Tibial artery (tissue), 4 donors: ENCODE measurements around the gene SAFB2.

Experiments
- DNase-seq, 2 donors: peaks; one replicate each; pipeline ENCODE4 v3.0.0-alpha.2; 2019
- H3K27ac ChIP-seq, 2 donors: fragments of 200-600 bp; sonication (generic) in 1 of 2; 1 replicate in 1 of 2; 2 replicates in 1 of 2; pipeline ENCODE4 v1.5.1; 2018 to 2019; ENCODE audit warnings: mild to moderate bottlenecking in 1 of 2
- H3K27me3 ChIP-seq, 2 donors: fragments of 200-600 bp; sonication (generic) in 1 of 2; one replicate each; pipeline versions ENCODE4 v1.5.1 to v1.6.0; 2016 to 2019
- H3K36me3 ChIP-seq, 3 donors: fragments of 200-600 bp; sonication (generic) in 2 of 3; one replicate each; pipeline ENCODE4 v1.5.1; 2016 to 2019; ENCODE audit warnings: mild to moderate bottlenecking in 2 of 3
- H3K4me1 ChIP-seq, 4 donors: fragments of 200-600 bp; sonication (generic) in 2 of 4; 1 replicate in 3 of 4; 2 replicates in 1 of 4; pipeline ENCODE4 v1.5.1; 2016 to 2019
- H3K4me3 ChIP-seq, 2 donors: fragments of 200-600 bp; sonication (generic) in 1 of 2; 1 replicate in 1 of 2; 2 replicates in 1 of 2; pipeline ENCODE4 v1.5.1; 2018 to 2019; ENCODE audit warnings: mild to moderate bottlenecking in 2 of 2
- H3K9me3 ChIP-seq, 3 donors: fragments of 200-600 bp; sonication (generic) in 1 of 3; one replicate each; pipeline ENCODE4 v1.5.1; 2016 to 2019
- CTCF ChIP-seq, 2 experiments: fragments of 200-600 bp in 1 of 2; fragments of 450-650 bp in 1 of 2; IDR thresholded peaks; one replicate each; pipeline ENCODE4 v1.5.1; 2017 to 2019; ENCODE audit warnings: antibody characterized with exemption in 2 of 2, mild to moderate bottlenecking in 1 of 2, moderate library complexity in 1 of 2
- intact Hi-C: fragments of 100-400 bp; cut with DNase I; formaldehyde crosslinking; loops from one replicate; pipeline ENCODE4 v1.15.0; 2023; ENCODE audit warnings: low total_unique reads

SAFB2 gene

DNA sequence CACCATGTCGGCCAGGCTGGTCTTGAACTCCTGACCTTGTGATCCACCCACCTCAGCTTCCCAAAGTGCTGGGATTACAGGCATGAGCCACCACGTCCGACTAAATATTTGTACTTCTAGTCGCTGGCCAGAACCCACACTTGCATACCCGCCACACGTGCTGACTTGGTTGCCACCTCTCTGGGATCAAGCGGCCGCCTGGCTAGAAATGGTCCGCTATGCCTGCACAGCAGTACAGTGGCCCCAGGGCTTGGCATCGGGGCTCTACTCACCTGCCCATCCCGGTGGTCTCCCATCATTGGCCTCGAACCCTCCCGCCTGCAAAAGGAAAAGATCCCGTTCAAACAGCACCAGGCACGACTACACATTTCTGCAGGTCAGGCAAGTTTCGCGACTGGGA is 31.1 kb downstream of the SAFB2 start:
- Histone ChIP-seq H3K9me3 (no peaks in the 10 kb centered on the region), H3K27ac (no peak overlapping the region), H3K4me1 (peaks cover 0 to under 1% (median 0%) of the 10 kb centered on the region in 4 donors), H3K4me3 (no peak overlapping the region), H3K36me3 (peaks cover 96 to 100% (median 100%) of the 10 kb centered on the region in 3 donors), H3K27me3 (no peaks in the 10 kb centered on the region)
- no peak for TF ChIP-seq CTCF (IDR thresholded peaks at IDR 0.05)
- intact Hi-C loops = no loop called here
- DNase-seq = no peak

- Histone ChIP-seq H3K4me3 (no peak overlapping the region), H3K4me1 (peaks cover 0 to 8% (median 2%) of the 10 kb centered on the region in 4 donors), H3K9me3 (no peaks in the 10 kb centered on the region), H3K27ac (no peak overlapping the region), H3K36me3 (peaks cover 89 to 99% (median 99%) of the 10 kb centered on the region in 3 donors), H3K27me3 (no peaks in the 10 kb centered on the region)
- intact Hi-C loops = no loop called here
- no peak for TF ChIP-seq CTCF (IDR thresholded peaks at IDR 0.05)
- no peak for DNase-seq
These were observed 31.8 kb downstream of the SAFB2 start for GRCh38 chr19:5590865-5591154.

DNA sequence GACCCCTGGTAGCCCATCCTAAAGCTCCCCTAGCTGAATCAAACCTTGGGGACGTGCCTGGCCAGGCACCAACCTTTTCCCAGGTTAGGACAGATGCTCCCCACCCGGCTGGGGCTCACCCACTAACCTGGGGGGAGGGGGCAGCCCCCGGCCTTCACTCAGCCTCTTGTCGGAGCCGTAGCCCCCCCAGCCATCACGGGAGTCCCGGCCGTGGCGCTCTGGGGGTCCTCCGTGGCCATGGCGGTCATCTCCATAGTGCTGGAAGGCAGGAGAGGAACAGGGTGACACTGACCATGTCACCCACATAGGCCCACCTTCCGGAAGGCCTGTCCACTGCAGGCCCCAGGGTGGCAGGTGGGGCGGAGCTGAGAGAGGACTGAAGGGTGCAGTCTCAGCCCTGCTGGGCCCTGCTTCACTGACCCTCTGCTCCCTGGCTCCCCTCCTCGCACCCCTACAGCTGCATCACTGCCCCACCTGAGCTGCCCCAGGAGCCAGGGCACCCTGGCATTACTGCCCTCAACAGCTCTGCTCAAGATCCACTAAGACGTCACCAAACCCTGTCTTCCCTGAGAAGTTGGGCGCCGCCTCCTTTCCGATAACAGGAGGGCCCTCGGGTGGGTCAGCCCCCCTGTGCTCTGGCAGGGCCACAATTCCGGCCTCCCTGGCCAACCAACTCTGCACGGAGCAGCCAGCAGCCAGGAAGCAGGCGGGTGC is 32.3 kb downstream of the SAFB2 start:
- no peak overlapping the region for H3K4me3 ChIP-seq
- intact Hi-C loops = no loop called here
- H3K4me1 ChIP-seq = peaks cover 0 to 12% (median 4%) of the 10 kb centered on the region in 4 donors
- H3K27me3 ChIP-seq = no peaks in the 10 kb centered on the region
- no peaks in the 10 kb centered on the region for H3K9me3 ChIP-seq
- DNase-seq = no peak
- H3K27ac ChIP-seq = no peak overlapping the region
- H3K36me3 ChIP-seq = peaks cover 84 to 94% (median 94%) of the 10 kb centered on the region in 3 donors
- TF ChIP-seq CTCF (IDR thresholded peaks at IDR 0.05) = no peak

- no peak for DNase-seq
- intact Hi-C loops = no loop called here
- H3K9me3 ChIP-seq = no peaks in the 10 kb centered on the region
- H3K36me3 ChIP-seq = peaks cover 72 to 85% (median 82%) of the 10 kb centered on the region in 3 donors
- H3K4me3 ChIP-seq = no peak overlapping the region
- no peaks in the 10 kb centered on the region for H3K27me3 ChIP-seq
- H3K27ac ChIP-seq = no peak overlapping the region
- TF ChIP-seq CTCF (IDR thresholded peaks at IDR 0.05) = no peak
- peaks cover 0 to 13% (median 4%) of the 10 kb centered on the region in 4 donors for H3K4me1 ChIP-seq
These were observed 33.5 kb downstream of the SAFB2 start for GRCh38 chr19:5588906-5589676.

DNA sequence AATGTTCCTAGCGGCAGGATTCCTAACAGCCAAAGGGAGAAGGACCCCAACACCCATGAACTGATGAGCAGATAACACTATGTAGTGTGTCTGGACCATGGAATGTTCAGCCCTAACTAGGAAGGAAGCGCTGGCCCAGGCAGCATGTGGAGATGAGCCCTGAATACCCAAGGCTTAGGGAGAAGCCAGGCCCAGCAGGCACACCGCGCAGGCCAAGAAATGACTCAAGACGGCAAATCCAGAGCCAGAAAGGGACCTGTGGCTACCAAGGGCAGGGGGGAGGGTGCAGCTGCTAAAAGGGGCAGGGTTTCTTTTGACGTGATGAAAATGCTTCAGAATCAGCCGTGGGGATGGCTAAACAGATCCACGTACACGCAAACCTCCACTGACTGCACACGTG is 34.1 kb downstream of the SAFB2 start:
- H3K4me3 ChIP-seq = no peak overlapping the region
- H3K9me3 ChIP-seq = no peaks in the 10 kb centered on the region
- intact Hi-C loops = no loop called here
- DNase-seq = no peak
- H3K36me3 ChIP-seq = peaks cover 65 to 85% (median 75%) of the 10 kb centered on the region in 3 donors
- no peak for TF ChIP-seq CTCF (IDR thresholded peaks at IDR 0.05)
- no peak overlapping the region for H3K27ac ChIP-seq
- peaks cover 0 to 13% (median 4%) of the 10 kb centered on the region in 4 donors for H3K4me1 ChIP-seq
- H3K27me3 ChIP-seq = no peaks in the 10 kb centered on the region
